ENCODE results near the gene XRCC2.
"Not testable (repeated sequence)": the region's sequence is repeated elsewhere in the genome, so short reads cannot be mapped to it uniquely, and the experiment has no call there.

XRCC2 gene

DNA sequence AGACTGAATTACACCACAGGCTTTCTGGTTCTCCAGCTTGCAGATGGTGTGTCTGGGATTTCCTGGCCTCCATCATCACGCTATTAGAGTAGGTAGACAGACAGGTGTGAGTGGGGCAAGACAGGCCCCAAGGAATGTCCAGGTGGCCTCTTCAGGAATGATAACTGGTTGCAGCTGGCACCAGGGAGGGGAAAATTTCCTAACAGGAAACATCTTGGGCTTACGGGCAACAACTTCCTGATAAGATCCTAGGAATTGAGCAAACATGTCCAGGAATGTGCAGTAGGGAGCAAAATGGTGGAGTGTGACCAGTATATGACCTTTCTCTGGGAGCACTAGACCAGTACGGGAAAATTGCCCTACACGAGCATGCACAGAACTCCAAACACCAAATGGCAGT is 11.3 kb downstream of the XRCC2 start:
- Histone ChIP-seq H3K9me3 (ENCODE audit: control insufficient read depth, low read length) (no peaks in the 10 kb centered on the region), H3K4me3 (ENCODE audit: insufficient read depth, low read depth, low read length) (no peak overlapping the region), H3K27ac (ENCODE audit: insufficient read depth, low read depth, low read length, poor library complexity, severe bottlenecking) (no peak overlapping the region), H3K36me3 (ENCODE audit: control insufficient read depth, insufficient read depth, low read length) (peaks cover 23% of the 10 kb centered on the region), H3K4me1 (ENCODE audit: control insufficient read depth, insufficient read depth, low read length) (no peaks in the 10 kb centered on the region), H3K27me3 (ENCODE audit: control insufficient read depth, insufficient read depth, low read length, poor library complexity, severe bottlenecking) (no peaks in the 10 kb centered on the region)
- WGBS, 2 experiments: 81 to 87% methylated on average over 4 of the region's 4 CpGs

DNA sequence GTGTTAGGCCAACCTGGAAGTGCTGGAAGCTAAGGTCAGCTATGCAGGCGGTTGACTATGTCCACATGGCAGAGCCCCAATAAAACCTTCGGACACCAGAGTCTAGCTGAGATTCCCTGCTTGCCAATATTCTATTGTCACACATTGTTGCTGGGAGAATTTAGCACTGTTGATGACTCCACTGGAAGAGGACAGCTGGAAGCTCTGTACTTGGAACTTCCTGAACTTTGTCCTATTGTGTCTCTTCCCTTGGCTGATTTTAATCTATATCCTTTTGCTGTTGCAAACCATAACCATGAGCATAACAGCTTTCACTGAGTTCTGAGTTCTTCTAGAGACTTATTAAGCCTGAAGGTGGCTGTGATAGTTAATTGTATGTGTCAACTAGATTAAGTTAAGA is 12.0 kb downstream of the XRCC2 start:
- 93 to 96% methylated on average over 2 of the region's 2 CpGs for WGBS, 2 experiments
- H3K36me3 ChIP-seq (ENCODE audit: control insufficient read depth, insufficient read depth, low read length): peaks cover 20% of the 10 kb centered on the region
- no peaks in the 10 kb centered on the region for H3K27me3 ChIP-seq (ENCODE audit: control insufficient read depth, insufficient read depth, low read length, poor library complexity, severe bottlenecking)
- no peak overlapping the region for H3K27ac ChIP-seq (ENCODE audit: insufficient read depth, low read depth, low read length, poor library complexity, severe bottlenecking)
- no peak overlapping the region for H3K4me3 ChIP-seq (ENCODE audit: insufficient read depth, low read depth, low read length)
- no peaks in the 10 kb centered on the region for H3K4me1 ChIP-seq (ENCODE audit: control insufficient read depth, insufficient read depth, low read length)
- no peaks in the 10 kb centered on the region for H3K9me3 ChIP-seq (ENCODE audit: control insufficient read depth, low read length)

DNA sequence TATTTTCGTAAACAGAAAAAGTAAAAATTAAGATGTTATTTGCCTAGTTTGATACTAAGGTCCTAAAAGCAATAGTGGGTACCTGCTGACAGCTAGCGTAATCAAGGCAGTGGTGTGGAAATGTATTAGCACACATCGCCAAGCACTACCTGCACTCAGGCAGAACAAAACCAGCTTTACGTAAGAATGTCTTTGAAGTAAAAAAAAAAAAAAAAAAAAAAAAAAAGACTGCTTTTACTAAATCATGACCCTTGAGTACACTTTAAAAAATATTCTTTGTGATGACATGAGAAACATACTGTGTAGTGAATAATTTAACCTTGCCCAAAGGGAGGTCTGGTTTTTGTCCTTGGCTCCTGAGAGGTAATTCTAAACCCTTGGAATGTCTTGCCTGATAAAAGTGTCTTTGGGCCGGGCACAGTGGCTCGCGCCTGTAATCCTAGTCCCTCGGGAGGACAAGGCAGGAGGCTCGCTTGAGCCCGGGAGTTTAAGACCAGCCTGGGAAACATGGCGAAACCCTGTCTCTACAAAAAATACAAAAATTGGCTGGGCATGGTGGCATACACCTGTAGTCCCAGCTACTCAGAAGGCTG is 12.7 kb downstream of the XRCC2 start:
- Histone ChIP-seq H3K9me3 (ENCODE audit: control insufficient read depth, low read length) (no peaks in the 10 kb centered on the region), H3K27me3 (ENCODE audit: control insufficient read depth, insufficient read depth, low read length, poor library complexity, severe bottlenecking) (no peaks in the 10 kb centered on the region), H3K27ac (ENCODE audit: insufficient read depth, low read depth, low read length, poor library complexity, severe bottlenecking) (no peak overlapping the region), H3K4me3 (ENCODE audit: insufficient read depth, low read depth, low read length) (no peak overlapping the region), H3K4me1 (ENCODE audit: control insufficient read depth, insufficient read depth, low read length) (no peaks in the 10 kb centered on the region), H3K36me3 (ENCODE audit: control insufficient read depth, insufficient read depth, low read length) (peaks cover 15% of the 10 kb centered on the region)
- 92 to 93% methylated on average over 10 of the region's 11 CpGs for WGBS, 2 experiments

DNA sequence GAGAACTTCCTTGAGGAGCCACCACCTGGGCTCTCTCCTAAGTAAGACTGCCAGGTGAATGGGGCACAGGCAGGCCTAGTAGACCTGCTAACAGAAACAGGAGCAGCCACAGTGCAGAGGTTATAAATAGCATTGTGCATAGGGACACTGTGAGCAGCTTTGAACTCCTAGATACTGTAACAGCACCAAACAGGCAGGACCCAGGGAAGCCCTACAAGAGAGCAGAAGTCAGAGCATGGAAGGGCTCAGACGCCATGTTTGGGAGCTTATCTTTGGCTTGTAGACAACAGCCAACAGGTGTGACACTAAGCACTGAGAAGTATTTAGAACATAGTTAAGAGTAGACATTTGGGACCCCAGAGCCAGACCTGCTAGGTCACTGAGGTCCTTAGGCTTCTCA is 14.5 kb downstream of the XRCC2 start:
- H3K4me1 ChIP-seq (ENCODE audit: control insufficient read depth, insufficient read depth, low read length): no peaks in the 10 kb centered on the region
- no peak overlapping the region for H3K27ac ChIP-seq (ENCODE audit: insufficient read depth, low read depth, low read length, poor library complexity, severe bottlenecking)
- H3K27me3 ChIP-seq (ENCODE audit: control insufficient read depth, insufficient read depth, low read length, poor library complexity, severe bottlenecking): no peaks in the 10 kb centered on the region
- H3K9me3 ChIP-seq (ENCODE audit: control insufficient read depth, low read length): no peaks in the 10 kb centered on the region
- 88 to 95% methylated on average over 1 of the region's 1 CpG for WGBS, 2 experiments
- H3K4me3 ChIP-seq (ENCODE audit: insufficient read depth, low read depth, low read length): no peak overlapping the region
- H3K36me3 ChIP-seq (ENCODE audit: control insufficient read depth, insufficient read depth, low read length): peaks cover 17% of the 10 kb centered on the region

DNA sequence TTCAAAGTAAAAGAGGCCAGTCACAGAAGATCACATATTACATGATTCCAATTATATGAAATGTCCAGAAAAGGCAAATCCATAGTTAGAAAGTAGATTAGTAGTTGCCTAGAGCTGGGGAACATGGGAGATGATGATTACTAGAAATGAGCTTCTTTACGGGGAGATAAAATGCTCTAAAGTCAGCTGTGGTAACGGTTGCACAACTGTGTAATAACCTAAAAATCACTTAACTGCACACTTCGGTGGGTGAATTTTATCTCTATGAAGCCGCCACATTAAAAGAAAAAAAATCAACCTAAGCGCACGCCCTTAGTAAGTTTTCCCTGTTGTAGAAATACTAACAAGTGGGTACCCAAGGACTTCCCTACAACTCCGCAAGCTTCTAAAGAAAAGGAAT is 15.9 kb downstream of the XRCC2 start:
- Histone ChIP-seq H3K27me3 (ENCODE audit: control insufficient read depth, insufficient read depth, low read length, poor library complexity, severe bottlenecking) (no peaks in the 10 kb centered on the region), H3K9me3 (ENCODE audit: control insufficient read depth, low read length) (no peaks in the 10 kb centered on the region), H3K4me1 (ENCODE audit: control insufficient read depth, insufficient read depth, low read length) (no peaks in the 10 kb centered on the region), H3K4me3 (ENCODE audit: insufficient read depth, low read depth, low read length) (no peak overlapping the region), H3K27ac (ENCODE audit: insufficient read depth, low read depth, low read length, poor library complexity, severe bottlenecking) (no peak overlapping the region), H3K36me3 (ENCODE audit: control insufficient read depth, insufficient read depth, low read length) (peaks cover 17% of the 10 kb centered on the region)
- 96 to 97% methylated on average over 5 to 6 of the region's 7 CpGs for WGBS, 2 experiments

DNA sequence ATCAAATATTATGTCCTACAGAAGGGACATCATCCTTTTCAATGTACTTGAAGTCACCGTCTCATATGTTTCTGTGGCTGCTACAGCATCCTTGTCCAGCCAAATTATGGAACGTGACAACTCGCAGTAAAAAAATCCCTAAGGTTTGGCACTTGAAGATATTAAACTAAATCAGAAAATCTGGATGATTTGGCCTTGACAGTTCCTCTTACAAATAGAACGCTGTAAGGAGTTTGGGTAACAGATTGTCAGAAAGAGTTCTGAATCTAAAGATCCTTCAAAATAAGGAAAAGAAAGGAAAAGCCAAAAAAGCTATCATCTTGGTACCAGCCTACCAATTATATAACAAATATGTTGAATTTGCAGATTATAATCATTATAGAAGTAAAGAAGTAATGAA is 21.0 kb downstream of the XRCC2 start:
- no peaks in the 10 kb centered on the region for H3K4me1 ChIP-seq (ENCODE audit: control insufficient read depth, insufficient read depth, low read length)
- H3K27ac ChIP-seq (ENCODE audit: insufficient read depth, low read depth, low read length, poor library complexity, severe bottlenecking): no peak overlapping the region
- H3K9me3 ChIP-seq (ENCODE audit: control insufficient read depth, low read length): no peaks in the 10 kb centered on the region
- WGBS, 2 experiments: 97% methylated on average over 4 of the region's 4 CpGs
- no peak overlapping the region for H3K4me3 ChIP-seq (ENCODE audit: insufficient read depth, low read depth, low read length)
- H3K27me3 ChIP-seq (ENCODE audit: control insufficient read depth, insufficient read depth, low read length, poor library complexity, severe bottlenecking): no peaks in the 10 kb centered on the region
- H3K36me3 ChIP-seq (ENCODE audit: control insufficient read depth, insufficient read depth, low read length): peaks cover 8% of the 10 kb centered on the region

DNA sequence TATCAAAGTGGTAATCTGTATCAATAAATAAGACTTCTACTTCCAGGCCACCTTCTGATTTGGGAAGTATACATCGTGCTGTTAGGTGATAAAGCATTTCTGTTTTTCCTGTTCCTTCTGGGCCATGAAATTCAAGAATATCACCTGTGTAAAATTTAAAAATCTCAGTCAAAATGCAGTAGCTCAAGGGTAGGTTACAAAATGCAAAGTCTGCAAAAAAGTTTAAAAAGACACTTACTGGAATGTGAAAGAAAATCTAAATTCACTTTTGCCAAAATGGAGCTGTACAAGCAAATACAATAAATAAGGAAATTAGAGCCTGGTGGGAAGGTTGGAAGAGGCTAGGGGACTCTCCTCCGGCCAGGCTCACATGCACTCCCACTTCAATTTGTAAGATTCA is 26.7 kb downstream of the XRCC2 start:
- H3K9me3 ChIP-seq (ENCODE audit: control insufficient read depth, low read length): no peaks in the 10 kb centered on the region
- no peaks in the 10 kb centered on the region for H3K27me3 ChIP-seq (ENCODE audit: control insufficient read depth, insufficient read depth, low read length, poor library complexity, severe bottlenecking)
- no peak overlapping the region for H3K4me3 ChIP-seq (ENCODE audit: insufficient read depth, low read depth, low read length)
- 98 to 100% methylated on average over 2 of the region's 2 CpGs for WGBS, 2 experiments
- H3K36me3 ChIP-seq (ENCODE audit: control insufficient read depth, insufficient read depth, low read length): peaks cover 34% of the 10 kb centered on the region
- no peaks in the 10 kb centered on the region for H3K4me1 ChIP-seq (ENCODE audit: control insufficient read depth, insufficient read depth, low read length)
- H3K27ac ChIP-seq (ENCODE audit: insufficient read depth, low read depth, low read length, poor library complexity, severe bottlenecking): no peak overlapping the region

DNA sequence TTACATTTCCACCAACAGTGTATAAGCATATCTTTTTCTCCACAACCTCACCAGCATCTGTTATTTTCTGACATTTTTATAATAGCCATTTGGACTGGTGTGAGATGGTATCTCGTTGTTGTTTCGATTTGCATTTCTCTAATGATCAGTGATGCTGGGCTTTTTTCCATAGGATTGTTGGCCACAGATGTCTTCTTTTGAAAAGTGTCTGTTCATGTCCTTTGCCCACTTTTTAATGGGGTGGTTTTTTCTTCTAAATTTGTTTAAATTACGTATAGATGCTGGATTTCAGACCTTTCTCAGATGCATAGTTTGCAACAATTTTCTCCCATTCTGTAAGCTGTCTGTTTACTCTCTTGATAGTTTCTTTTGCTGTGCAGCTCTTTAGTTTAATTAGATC is 28.9 kb downstream of the XRCC2 start:
- H3K36me3 ChIP-seq (ENCODE audit: control insufficient read depth, insufficient read depth, low read length): peaks cover 34% of the 10 kb centered on the region
- WGBS, 2 experiments: 96 to 98% methylated on average over 3 of the region's 3 CpGs

DNA sequence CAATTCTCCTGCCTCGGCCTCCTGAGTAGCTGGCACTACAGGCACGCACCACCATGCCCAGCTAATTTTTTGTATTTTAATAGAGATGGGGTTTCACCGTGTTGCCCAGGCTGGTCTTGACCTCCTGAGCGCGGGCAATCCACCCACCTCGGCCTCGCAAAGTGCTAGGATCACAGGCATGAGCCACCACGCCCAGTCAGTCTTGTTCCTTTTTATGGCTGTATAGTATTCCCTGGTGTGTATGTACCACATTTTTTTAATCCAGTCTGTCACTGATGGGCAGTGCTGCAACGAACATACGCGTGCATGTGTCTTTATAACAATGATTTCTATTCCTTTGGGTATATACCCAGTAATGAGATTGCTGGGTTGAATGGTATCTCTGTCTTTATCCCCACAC is 29.4 kb downstream of the XRCC2 start:
- not testable (repeated sequence) for H3K4me1 ChIP-seq (ENCODE audit: control insufficient read depth, insufficient read depth, low read length); H3K27ac ChIP-seq (ENCODE audit: insufficient read depth, low read depth, low read length, poor library complexity, severe bottlenecking); H3K27me3 ChIP-seq (ENCODE audit: control insufficient read depth, insufficient read depth, low read length, poor library complexity, severe bottlenecking); H3K4me3 ChIP-seq (ENCODE audit: insufficient read depth, low read depth, low read length); H3K9me3 ChIP-seq (ENCODE audit: control insufficient read depth, low read length)
- 96% methylated on average over 11 of the region's 11 CpGs for WGBS, 2 experiments
- H3K36me3 ChIP-seq (ENCODE audit: control insufficient read depth, insufficient read depth, low read length): peaks cover 34% of the 10 kb centered on the region

More for the DNA sequence above, 28.9 kb downstream of the XRCC2 start:
- Histone ChIP-seq H3K27ac (ENCODE audit: insufficient read depth, low read depth, low read length, poor library complexity, severe bottlenecking) (no peak overlapping the region), H3K9me3 (ENCODE audit: control insufficient read depth, low read length) (no peaks in the 10 kb centered on the region), H3K4me1 (ENCODE audit: control insufficient read depth, insufficient read depth, low read length) (no peaks in the 10 kb centered on the region), H3K27me3 (ENCODE audit: control insufficient read depth, insufficient read depth, low read length, poor library complexity, severe bottlenecking) (no peaks in the 10 kb centered on the region), H3K4me3 (ENCODE audit: insufficient read depth, low read depth, low read length) (no peak overlapping the region)

DNA sequence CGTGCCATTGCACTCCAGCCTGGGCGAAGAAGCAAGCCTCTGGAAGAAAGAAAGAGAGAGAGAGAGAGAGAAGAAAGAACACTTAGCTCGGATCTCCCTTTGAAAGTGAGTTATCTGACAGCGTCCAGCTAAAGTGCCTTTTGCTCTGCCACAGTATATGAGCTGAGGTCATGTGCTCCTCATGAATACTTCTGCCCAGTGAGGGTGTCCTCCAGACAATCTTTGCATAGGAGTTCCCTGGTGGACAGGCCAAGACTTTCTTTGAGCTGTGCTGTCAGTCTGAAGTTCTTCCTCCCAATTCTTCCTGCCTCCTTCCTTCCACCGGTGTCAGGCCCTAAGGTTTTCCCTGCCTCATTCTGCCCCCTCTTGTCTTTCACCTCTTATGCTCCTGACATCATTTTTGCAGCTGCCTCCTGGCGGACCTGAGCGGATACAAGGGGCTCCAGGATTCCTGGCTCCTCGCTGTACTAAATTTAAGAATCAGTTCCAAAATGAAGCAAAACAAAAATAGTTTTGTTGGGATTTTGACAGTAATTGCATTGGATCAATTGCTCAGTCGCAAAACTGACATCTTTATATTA is 31.9 kb downstream of the XRCC2 start:
- H3K4me3 ChIP-seq (ENCODE audit: insufficient read depth, low read depth, low read length): no peak overlapping the region
- 91 to 92% methylated on average over 9 of the region's 9 CpGs for WGBS, 2 experiments
- H3K27me3 ChIP-seq (ENCODE audit: control insufficient read depth, insufficient read depth, low read length, poor library complexity, severe bottlenecking): no peaks in the 10 kb centered on the region
- H3K9me3 ChIP-seq (ENCODE audit: control insufficient read depth, low read length): no peaks in the 10 kb centered on the region
- H3K36me3 ChIP-seq (ENCODE audit: control insufficient read depth, insufficient read depth, low read length): peaks cover 26% of the 10 kb centered on the region
- no peaks in the 10 kb centered on the region for H3K4me1 ChIP-seq (ENCODE audit: control insufficient read depth, insufficient read depth, low read length)
- no peak overlapping the region for H3K27ac ChIP-seq (ENCODE audit: insufficient read depth, low read depth, low read length, poor library complexity, severe bottlenecking)

DNA sequence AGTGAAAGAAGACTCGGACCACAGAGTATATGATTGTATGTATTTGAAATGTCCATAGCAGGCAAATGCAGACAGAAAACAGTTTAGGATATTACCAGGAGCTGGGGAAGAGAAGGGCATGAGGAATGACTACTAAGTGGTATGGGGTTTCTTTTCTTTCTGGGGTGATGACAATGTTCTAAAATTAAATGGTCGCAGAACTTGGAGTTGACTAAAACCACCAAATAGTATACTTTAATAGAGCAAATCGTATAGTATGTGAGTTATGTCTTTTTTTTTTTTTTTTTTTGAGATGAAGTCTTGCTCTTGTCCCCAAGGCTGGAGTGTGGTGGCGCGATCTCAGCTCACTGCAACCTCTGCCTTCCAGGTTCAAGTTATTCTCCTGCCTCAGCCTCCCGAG is 34.6 kb downstream of the XRCC2 start:
- Histone ChIP-seq H3K27ac (ENCODE audit: insufficient read depth, low read depth, low read length, poor library complexity, severe bottlenecking) (no peak overlapping the region), H3K4me1 (ENCODE audit: control insufficient read depth, insufficient read depth, low read length) (no peaks in the 10 kb centered on the region), H3K4me3 (ENCODE audit: insufficient read depth, low read depth, low read length) (no peak overlapping the region), H3K27me3 (ENCODE audit: control insufficient read depth, insufficient read depth, low read length, poor library complexity, severe bottlenecking) (no peaks in the 10 kb centered on the region), H3K9me3 (ENCODE audit: control insufficient read depth, low read length) (no peaks in the 10 kb centered on the region), H3K36me3 (ENCODE audit: control insufficient read depth, insufficient read depth, low read length) (no peaks in the 10 kb centered on the region)
- 91 to 97% methylated on average over 5 of the region's 6 CpGs for WGBS, 2 experiments
